HG02840 (cell line): ENCODE results near the gene ST6GAL2.

Experiments
- ATAC-seq: cut with Tn5 transposase; IDR thresholded peaks from one replicate; pipeline ENCODE4 v1.9.1; 2021; ENCODE audit warnings: mild to moderate bottlenecking, moderate library complexity, moderate number of reproducible peaks; ENCODE audit not compliant: unreplicated experiment, low FRiP score

Gene ST6GAL2

GRCh38 chr2:106885971-106886915 lies at the start of gene ST6GAL2:
Gene ST6GAL2, minus strand, starts transcription at chr2:106886167. Its CDS starts 42,190 bp downstream, at chr2:106843977.
- no peak for ATAC-seq

GRCh38 chr2:106932644-106933043 lies 46.7 kb upstream of the ST6GAL2 start:
- ATAC-seq = no peak

GRCh38 chr2:106931717-106932335 lies 45.9 kb upstream of the ST6GAL2 start:
- no peak for ATAC-seq

GRCh38 chr2:106921451-106921850 lies 35.5 kb upstream of the ST6GAL2 start:
- ATAC-seq = no peak

GRCh38 chr2:106919012-106919411 lies 33.0 kb upstream of the ST6GAL2 start:
- no peak for ATAC-seq

GRCh38 chr2:106904242-106904641 lies 18.3 kb upstream of the ST6GAL2 start:
- no peak for ATAC-seq

- no peak for ATAC-seq
Measured at GRCh38 chr2:106899786-106900530, 14.0 kb upstream of the ST6GAL2 start.

- no peak for ATAC-seq
Measured at GRCh38 chr2:106894545-106894944, 8.6 kb upstream of the ST6GAL2 start.

- no peak for ATAC-seq
Measured at GRCh38 chr2:106892048-106892447, 6.1 kb upstream of the ST6GAL2 start.

- no peak for ATAC-seq
Measured at GRCh38 chr2:106890606-106891005, 4.6 kb upstream of the ST6GAL2 start.

- ATAC-seq = no peak
Measured at GRCh38 chr2:106886916-106887758, 1.2 kb upstream of the ST6GAL2 start.

- ATAC-seq = no peak
Measured at GRCh38 chr2:106885329-106885728, 638 bp downstream of the ST6GAL2 start.

- no peak for ATAC-seq
Measured at GRCh38 chr2:106882673-106883072, 3.3 kb downstream of the ST6GAL2 start.

- no peak for ATAC-seq
Measured at GRCh38 chr2:106878206-106878605, 7.8 kb downstream of the ST6GAL2 start.

GRCh38 chr2:106876699-106877098 lies 9.3 kb downstream of the ST6GAL2 start:
- ATAC-seq = no peak

- ATAC-seq = no peak
Measured at GRCh38 chr2:106869512-106870275, 16.3 kb downstream of the ST6GAL2 start.

- no peak for ATAC-seq
Measured at GRCh38 chr2:106868275-106868674, 17.7 kb downstream of the ST6GAL2 start.

- no peak for ATAC-seq
Measured at GRCh38 chr2:106867196-106867953, 18.6 kb downstream of the ST6GAL2 start.

GRCh38 chr2:106866641-106867040 lies 19.3 kb downstream of the ST6GAL2 start:
- no peak for ATAC-seq
